GM12892 (cell line): ENCODE results near the gene RNU6-9.

Source experiments
- POLR2A ChIP-seq: IDR thresholded peaks from 2 replicates; pipeline ENCODE4 v1.6.1; 2011; ENCODE audit warnings: low read depth, low read length, control low read depth
- POLR2AphosphoS5 ChIP-seq: IDR thresholded peaks from 2 replicates; pipeline ENCODE4 v1.6.1; 2011; ENCODE audit warnings: low read depth, low read length, control low read depth

GRCh38 chr19:896999-897398 is 3.7 kb downstream of the RNU6-9 start:
- no peak for TF ChIP-seq POLR2A
- no peak for TF ChIP-seq POLR2AphosphoS5
